Fibroblast of skin of left quadriceps (primary cell): Measurements from ENCODE around the gene ZSCAN20.

Experiments used
- DNase-seq, 2 experiments: peaks; one replicate each; pipeline ENCODE4 v3.0.0-alpha.2; 2013; ENCODE audit warnings: low read depth in 2 of 2

ZSCAN20 gene

DNA sequence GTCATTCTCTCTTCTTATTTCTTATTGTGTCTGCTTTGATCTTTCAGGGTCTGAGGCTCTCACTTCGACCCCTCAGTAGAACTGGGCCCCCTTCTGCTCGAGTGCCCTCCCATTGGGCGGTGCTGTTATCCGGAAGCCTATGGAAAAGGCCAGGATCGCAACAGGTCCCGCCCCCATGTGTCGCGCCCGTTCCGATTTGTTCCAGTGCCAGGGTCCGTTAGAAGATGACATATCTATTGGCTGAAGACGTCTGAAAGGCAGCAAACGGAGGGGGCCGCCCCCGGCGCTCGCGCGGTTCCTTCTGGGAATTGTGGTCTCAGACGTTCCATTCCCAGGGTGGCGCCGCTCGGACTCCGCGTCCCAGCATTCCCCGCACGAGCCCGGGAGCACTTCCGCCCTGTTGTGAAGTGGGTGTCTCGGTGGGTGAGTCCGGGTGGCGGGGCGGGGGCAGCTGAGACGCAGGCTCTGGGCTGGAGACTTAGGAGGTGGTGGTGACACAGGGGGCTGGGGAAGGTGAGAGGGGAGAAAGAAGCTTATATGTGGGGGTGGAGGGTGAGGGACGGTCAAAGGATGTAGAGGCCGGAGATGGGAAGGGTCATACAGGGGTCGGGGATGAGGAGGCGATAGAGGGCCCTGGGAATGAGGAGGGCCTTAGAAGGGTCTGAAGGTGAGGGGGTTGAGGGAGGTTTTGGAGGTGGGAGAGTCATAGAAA lies at the start of gene ZSCAN20:
Gene ZSCAN20 (plus strand): TSS at position 377 of the 712 bp plus-strand sequence. CDS start 6,644 bp downstream, outside the sequence.
- DNase-seq = peak; percentile 97

DNA sequence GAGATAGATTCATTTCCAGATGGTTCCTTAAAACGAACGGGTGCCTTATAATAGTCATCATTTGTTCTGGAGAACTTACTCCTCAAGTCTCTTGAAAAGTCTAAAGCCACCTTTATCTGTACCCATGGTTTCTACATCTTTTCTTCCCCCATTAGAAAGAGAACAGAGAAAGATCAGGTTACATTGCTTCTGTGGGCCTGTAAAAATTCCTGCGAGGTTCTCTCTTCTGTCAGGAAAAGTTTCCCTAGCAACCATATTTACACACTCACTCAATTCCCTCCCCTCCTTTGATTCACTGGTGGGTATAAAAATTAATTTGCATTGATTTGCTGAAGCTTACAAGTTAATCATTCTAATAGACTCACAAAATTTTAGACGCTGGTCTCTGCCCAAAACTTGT lies 48.2 kb upstream of the ZSCAN20 start:
- no peak for DNase-seq

DNA sequence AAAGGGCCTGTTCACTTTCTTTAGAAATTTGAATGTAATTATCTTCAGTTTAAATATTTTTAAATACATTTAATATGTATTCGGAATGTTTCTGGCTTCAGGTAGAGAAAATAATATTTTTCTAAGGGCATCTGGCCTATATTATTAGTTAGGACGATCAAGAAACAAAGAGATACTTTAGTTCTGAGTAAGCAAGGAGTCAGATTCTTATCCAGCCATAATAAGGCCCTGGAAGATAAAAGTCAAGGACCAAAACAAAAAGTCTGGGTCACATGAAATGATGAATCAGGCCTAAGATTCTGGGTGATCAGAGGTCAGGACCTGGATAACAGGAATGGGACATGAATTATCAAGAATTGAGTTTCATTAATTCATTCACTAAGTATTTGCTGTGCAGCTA lies 47.8 kb upstream of the ZSCAN20 start:
- no peak for DNase-seq

DNA sequence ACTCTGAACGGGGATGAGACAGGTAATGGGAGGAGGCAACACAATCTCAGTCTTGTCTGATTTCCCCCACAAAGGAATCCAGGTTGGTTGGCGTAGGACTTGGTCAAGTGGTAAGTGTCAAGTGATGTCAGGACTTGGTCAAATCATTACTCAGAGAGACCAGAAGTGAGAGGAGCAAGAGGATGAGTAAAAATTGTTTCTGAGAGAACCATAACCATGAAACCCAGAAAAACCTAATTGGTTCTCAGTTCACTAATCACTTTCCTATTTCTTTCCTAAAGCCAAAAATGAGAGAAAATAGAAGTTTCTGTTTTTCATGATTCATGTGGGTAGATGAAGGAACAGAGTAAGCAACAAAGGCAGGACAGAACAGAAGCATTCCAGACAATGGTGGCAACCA lies 46.5 kb upstream of the ZSCAN20 start:
- DNase-seq = no peak

DNA sequence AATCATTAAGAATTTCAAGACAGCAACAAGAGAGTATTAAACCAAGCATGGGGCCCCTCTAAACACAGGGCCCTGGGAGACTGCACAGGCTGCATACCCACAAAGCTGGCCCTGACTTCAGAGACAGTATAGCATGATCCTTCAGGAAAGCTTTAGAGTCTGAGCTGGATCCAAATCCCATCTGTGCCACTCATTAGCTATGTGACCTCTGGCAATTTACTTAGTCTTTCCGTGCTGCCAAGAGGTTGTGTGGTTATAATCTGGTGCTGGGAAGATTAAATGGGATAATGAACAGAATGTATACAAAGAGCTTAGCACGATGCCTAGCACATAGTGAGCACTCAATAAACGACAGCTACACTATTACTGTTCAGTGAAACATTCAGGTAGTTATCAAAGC lies 45.5 kb upstream of the ZSCAN20 start:
- no peak for DNase-seq

DNA sequence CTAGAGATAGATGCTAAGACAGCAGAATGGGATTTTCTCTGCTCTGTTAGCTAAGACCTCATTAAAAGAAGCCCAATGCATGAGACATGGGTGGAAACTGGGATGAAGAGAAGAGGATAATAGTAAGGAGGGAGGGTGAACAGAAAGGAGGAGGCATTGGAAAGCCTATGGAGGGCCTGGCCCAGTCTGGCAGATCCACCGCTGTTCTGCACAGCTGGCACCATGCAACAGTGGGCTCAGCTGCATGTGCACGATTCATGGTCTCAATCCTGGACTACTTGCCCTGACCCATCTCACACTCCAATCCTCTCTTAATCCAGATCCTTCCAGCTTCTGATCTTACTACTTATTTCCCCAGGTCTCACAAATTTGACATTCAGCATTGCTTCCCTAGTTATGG lies 43.8 kb upstream of the ZSCAN20 start:
- DNase-seq = no peak

DNA sequence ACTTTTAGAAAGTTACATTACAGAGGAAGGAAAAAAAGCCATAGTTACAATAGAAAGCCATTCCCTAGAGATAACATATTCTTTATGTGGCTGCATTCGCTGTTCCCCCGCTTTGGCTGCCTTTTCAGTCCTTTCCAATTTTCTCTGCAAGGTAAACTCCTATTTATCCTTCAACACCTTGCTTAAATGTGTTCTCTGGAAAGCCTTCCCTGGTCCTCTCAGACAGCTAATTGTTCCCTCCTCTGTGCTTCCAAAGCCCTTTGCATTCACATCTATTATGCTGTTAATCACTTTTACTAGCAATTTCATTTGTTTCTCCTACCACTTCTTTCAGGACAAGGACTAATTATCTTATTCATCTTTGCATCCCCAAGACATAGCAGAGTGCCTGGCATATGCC lies 43.1 kb upstream of the ZSCAN20 start:
- no peak for DNase-seq

DNA sequence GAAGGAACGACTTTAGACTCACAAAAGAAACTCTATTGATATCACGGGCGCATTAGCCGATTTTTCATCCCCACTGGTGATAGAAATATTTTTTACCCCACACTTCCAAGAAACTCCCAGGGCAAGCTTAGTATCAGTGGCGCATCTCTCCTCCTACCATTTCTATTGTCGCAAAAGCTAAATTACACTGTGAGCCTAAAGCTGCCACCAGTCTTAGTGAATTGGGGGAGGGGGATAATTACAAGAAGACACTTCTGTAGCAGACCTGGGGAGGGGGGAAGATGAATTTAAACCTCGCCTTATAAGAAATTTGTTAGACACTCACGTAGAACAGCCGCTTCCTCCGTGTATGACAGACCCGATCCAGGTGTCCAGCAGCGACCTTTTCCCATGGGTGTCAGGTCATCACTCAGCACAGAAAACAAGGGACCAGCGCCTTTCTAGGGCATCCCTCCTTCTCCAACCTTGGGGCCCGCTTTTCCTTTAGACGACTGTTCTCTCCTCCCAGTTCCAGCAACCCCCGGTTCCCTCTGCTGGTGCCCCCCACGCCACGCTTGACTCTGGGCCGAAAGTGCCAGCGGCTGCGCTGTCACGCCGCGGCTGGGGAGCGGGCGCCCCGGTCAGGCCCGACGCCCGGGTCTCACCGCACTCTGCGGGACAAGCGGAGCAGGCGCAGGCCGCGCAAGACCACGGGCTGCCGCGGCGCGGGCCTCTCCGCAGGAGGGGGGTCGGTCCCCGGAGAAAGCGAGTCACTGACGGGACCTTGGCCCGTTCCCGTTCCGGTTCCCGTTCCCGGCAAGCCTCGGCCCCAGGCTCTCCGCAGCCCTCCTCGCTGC lies 42.4 kb upstream of the ZSCAN20 start:
- DNase-seq = no peak

DNA sequence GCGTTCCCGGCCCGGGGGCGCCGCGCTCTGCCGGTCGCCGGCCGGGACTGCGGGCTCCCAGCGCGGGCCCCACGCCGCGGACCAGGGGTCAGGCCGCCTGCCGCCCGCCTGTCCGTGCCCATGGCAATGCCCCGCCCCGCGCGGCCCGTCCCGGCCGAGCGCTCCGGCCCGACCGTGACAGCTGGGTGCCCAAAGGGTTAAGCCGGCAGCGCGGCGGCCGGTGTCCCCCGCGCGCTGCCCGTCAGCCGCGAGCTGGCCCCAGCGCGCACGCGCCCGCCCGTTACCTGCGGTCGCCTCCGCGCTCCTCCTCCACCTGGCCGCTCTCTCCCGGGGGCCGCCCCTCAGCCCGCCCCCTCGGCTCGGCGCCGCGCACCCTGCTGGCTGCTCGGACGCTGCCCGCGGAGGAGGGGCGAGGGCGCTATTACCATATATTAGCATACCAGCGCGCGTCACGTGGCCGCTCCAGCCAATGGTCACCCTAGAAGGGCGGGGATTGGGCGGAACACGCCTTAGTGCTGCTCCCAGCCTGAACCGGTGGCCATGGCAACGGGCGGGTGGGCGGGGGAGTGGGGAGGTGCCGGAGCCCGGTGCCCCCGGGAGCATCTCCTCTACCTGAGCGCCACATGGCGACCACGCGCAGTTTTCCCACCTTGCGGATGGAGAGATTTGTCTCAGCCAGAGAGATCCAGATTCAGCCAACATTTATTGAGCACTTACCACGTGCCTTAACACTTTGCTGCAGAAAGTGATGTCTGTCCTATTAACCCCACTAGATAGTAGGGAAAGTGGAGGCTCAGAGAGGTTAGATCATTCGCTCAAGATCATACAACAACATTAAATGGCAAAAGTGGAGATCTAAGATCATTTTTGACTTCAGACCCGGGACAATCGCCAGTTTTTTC lies 41.5 kb upstream of the ZSCAN20 start, which contains the start of gene PHC2:
Gene PHC2 (minus strand): TSS at position 404 of the 902 bp plus-strand sequence. CDS start 55,556 bp downstream, outside the sequence.
- DNase-seq = peak; percentile 89

DNA sequence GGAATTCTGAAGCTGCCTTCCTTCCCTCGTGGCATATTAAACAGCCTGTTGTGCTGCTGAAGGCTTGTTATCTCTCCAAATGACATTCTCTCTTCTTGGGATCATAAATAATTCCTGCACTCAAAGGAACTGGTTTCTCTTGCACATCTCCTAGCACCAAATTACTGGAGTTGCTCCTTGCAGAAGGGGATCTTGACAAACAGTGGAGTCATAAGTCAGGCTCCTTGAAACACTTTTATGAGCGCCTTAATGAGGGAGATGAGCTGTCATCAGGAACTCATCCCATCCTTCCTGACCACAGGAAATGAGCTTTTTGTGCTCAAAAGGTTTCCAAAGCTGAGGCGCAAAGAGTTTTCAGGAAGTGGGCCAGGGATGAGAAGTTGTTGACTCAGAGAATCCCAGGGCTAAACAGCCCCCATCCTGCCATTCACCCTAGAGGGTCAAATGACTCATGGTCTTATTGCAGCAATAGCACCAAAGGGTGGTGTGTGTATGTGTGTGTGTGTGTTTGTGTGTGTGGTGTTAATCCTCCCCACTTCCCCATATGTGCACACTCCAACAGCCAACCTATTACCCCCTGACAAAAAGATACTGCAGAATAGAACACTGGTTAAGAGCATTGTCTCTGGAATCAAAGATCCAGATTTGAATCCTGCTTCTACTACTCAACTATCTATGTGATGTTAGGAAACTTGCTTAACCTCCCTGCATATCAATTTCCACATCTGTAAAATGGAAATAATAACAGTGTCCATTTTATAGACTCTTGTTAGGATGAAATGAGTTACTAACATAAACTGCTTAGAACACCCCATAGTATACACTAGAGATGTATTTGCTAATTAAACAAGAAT lies 38.7 kb upstream of the ZSCAN20 start:
- DNase-seq = peak; percentile 100

DNA sequence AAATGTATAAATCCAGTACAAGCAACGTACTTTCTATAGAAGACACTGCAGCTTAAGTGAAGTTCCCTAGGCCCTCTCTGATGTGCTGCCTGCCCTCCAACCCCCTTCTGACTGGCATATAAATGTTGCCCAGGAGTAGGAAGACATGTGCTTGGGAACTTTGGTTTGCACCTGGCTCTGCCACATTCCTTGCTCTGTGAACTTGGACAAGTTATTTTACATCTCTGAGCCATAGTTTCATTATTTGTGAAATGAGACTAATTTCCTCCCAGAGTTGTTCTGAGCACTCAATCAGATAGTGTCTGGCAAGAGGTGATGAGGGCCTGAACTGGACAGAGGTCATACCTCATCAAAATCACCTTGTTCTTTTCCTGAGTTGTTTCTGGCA lies 38.1 kb upstream of the ZSCAN20 start:
- DNase-seq = no peak

DNA sequence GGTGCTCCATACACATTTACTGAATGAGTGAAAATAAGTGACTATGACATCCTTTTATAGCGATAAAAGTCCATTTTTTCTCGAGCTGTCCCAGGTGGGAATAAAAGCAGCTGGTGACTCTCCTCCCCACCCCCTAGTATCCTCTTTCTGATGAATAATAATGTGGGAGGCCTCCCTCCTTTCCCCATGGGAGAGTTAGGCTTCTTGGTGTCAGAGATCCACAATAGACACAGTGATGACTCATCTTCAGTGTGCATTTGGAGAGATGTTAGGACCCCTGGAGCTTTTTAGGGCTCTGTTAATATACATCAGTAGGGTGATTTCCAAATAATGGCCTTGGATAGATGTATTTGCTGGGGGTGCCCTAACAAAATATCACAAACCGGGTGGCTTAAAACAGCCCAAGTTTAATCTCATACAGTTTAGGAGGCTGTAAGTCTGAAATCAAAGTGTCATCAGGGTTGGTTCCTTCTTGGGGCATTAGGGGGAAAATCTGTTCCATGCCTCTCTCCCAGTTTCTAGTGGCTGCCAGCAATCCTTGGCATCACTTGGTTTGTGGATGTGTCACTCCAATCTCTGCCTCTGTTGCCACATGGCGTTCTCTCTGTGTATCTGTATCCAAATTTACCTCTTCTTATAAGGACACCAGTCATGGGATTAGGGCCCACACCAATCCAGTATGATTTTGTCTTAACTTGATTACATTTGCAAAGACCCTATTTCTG lies 37.2 kb upstream of the ZSCAN20 start:
- DNase-seq = peak in 1 of 2 experiments; percentile 55

DNA sequence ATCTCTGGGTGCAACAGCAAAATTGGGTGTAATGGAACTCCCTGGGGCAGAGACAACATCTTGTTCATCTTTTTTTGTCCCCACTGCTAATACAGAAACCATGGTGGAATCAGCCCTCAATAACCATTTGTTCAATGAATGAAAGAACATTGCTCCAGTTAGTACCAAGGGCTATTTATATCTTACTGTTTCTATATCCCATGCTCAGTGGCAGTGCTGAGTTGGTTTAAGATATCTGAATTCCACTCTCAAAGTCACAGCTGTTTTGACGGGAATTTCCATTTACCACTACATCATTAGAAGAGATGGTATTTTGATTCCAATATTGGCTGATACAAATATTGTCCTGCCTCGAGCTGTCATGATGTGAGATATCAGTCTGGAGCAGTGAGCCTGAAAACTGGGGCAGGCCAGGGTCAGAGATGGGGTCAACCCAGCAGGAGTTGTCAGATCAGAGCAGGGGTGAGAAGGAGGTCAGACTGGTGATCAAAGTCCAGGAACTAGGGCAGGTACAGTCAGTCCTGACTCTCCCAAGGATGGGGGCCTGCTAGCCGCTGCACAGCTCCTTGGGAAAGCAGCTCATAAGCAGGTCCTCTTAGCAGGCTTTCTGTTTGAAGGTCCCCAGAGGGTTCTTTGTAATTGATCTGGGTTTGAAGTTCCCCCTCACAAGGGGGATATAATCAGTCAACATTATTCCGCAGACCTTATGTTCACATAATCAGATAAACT lies 35.7 kb upstream of the ZSCAN20 start:
- DNase-seq = no peak

DNA sequence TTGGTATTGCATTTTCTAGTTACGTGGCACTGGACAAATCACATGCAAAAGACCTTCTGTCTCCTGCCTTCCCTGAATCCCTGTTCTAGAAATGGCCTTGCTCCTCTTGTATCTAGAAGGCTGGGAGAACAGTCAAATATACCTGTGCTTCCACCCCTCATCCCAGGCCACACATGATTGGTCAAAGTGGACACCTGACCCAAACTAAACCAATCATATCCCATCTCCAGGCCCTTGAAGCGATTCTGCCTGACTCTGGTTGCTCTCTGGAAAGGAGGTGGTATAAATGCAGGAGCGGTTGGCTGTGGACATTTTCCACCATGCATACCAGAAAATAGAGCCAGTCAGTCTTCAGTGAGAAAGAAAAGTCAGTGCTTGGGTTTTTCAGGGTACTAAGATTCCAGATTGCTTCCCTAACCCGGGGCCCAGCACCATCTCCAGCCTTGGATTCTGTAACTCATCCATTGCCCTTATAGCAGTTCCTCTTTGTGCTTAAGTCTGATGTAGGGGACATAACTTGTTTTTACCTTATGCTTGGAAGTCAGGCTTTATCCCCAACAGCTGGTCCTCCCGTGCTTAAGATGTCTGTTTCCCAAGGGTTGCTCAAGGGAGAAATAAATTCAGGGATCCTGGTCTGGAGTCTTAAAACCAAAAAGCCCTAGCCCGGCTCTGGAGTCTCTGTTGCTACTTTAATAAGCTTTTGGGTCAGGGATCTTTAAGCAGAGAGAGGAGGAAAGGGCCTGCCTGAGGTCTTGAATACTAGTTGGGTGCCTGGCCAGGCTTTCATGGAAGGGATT lies 33.9 kb upstream of the ZSCAN20 start:
- DNase-seq = no peak

DNA sequence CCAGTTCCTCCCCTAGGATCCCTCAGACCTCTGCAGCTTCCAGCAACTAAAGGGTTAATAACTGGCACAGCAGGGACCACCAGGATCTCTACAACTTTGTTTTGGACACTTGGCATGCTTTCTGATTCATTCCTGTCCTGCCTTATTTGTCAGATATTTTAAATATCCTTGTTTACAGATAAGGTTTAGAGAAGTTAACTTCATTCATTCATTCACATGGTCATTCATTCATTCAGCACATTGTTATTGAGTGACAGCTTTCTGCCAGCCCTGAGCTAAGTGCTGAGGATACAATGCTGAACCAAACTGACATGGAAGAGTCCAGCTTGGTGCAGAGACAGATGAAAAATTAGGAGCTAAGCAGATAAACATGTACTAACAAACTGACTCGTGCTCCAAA lies 32.8 kb upstream of the ZSCAN20 start:
- DNase-seq = no peak

DNA sequence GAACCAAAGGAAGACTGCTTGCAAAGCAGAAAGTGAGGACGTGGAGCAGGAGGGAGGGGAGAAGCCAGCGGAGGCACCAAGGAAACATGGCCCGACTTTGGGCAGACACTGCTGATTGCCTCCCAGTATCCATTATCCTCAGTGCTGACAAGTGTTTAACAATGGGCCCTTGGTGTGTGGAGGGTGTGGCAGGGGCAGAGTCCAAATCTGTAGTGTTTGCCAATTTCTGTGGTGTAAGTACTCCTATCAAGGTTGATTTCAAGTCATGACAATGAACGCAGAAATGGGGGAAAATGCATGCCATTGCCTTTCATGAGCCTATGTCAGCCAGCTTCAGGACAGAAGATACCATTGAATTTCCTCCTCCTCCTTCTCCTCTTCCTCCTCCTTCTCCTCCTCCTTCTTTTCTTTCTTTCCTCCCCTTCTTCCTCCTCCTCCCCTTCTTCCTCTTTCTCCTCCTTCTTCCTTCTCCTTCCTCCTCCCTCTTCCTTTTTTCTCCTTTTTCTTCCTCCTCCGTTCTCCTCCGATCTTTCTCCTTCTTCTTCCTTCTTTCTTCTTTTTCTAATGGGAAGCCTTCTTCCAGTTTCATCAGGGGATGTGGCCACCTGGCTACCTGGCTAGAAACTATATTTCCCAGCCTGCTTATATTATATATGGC lies 31.2 kb upstream of the ZSCAN20 start:
- DNase-seq = no peak

DNA sequence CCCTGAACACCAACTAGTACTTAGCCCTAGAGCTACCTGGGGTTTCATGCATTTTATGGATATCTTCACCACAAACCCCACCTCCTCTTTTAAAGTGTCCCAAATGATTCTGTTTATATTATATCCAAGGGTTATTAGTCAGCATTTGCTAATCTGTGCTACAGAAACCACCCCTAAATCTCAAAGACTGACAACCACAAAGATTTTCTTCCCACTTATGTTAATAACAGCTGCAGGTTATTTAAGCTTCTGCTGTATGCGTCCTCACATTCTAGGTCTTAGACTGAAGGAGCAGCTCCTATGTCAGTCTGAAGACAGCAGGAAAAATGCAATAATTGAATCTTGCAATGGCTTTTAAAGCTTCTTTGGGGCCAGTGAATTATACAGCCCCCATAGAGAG lies 30.3 kb upstream of the ZSCAN20 start:
- DNase-seq = no peak

DNA sequence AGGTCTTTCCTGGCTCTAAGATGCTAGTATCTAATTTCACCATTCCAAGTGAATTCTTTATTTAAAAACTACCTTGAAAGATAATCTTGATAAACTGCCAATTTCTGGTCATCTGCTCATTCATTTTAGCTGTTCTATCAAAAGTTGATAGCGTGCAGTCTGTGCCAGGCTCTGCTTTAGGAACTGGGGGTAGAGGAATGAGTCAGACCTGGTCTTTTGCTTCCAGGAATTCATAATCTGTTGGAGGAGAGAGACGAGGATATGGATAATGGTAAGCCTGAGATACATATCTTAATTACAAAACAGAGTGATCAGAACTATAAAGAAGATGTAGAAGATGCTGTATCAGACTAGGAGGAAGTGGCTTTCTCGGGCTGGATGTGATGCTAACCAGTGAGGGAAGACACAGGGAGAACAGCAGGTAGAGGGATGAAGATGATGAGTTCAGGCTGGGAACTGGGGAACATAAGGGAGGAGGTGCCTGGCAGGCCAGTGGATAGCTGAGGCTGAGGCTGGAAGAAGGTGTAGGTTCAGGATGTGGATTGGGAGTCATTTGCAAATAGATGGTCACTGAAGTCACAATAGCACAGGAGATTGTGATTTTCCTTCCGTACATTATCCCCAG lies 29.3 kb upstream of the ZSCAN20 start:
- DNase-seq = peak in 1 of 2 experiments; percentile 44
